GM21360 (cell line): ENCODE data around the gene FOXR2.

Source experiments
- ATAC-seq: cut with Tn5 transposase; IDR thresholded peaks from one replicate; pipeline ENCODE4 v1.9.1; 2021; ENCODE audit warnings: mild to moderate bottlenecking, moderate library complexity; ENCODE audit not compliant: unreplicated experiment

FOXR2 gene

GRCh38 chrX:55623100-55623499 is at the start of gene FOXR2:
Gene FOXR2, plus strand, starts transcription at chrX:55623400. Its CDS starts 312 bp downstream, at chrX:55623712.
- no peak for ATAC-seq

- no peak for ATAC-seq
These were observed 44.1 kb upstream of the FOXR2 start for GRCh38 chrX:55579115-55579514.

GRCh38 chrX:55582447-55582846 is 40.8 kb upstream of the FOXR2 start:
- ATAC-seq: no peak

- ATAC-seq: no peak
These were observed 29.9 kb upstream of the FOXR2 start for GRCh38 chrX:55593296-55593695.

GRCh38 chrX:55593756-55594257 is 29.4 kb upstream of the FOXR2 start:
- no peak for ATAC-seq

- no peak for ATAC-seq
These were observed 24.9 kb upstream of the FOXR2 start for GRCh38 chrX:55598333-55598732.

- ATAC-seq: no peak
These were observed 3.7 kb upstream of the FOXR2 start for GRCh38 chrX:55619547-55619946.

GRCh38 chrX:55624403-55624802 is 1.2 kb downstream of the FOXR2 start:
- ATAC-seq: no peak

GRCh38 chrX:55636109-55636508 is 12.9 kb downstream of the FOXR2 start:
- ATAC-seq: no peak

- no peak for ATAC-seq
These were observed 15.7 kb downstream of the FOXR2 start for GRCh38 chrX:55638933-55639332.

GRCh38 chrX:55640854-55641253 is 17.7 kb downstream of the FOXR2 start:
- peak; percentile 69 for ATAC-seq

GRCh38 chrX:55648434-55648833 is 25.2 kb downstream of the FOXR2 start:
- no peak for ATAC-seq

GRCh38 chrX:55659931-55660330 is 36.7 kb downstream of the FOXR2 start:
- no peak for ATAC-seq

GRCh38 chrX:55663584-55663983 is 40.4 kb downstream of the FOXR2 start:
- no peak for ATAC-seq

- no peak for ATAC-seq
These were observed 44.9 kb downstream of the FOXR2 start for GRCh38 chrX:55668084-55668483.
